ENCODE results near the gene DIAPH3.

DIAPH3 gene

GRCh38 chr13:60019119-60019993 is 144.4 kb downstream of the DIAPH3 start:
- no peak for DNase-seq (ENCODE audit: low spot score)

- DNase-seq (ENCODE audit: low spot score) = no peak
These were observed 145.2 kb downstream of the DIAPH3 start for GRCh38 chr13:60018536-60018935.

GRCh38 chr13:60016229-60016628 is 147.5 kb downstream of the DIAPH3 start:
- DNase-seq (ENCODE audit: low spot score) = peak; percentile 25

- DNase-seq (ENCODE audit: low spot score) = no peak
These were observed 150.6 kb downstream of the DIAPH3 start for GRCh38 chr13:60013166-60013565.

GRCh38 chr13:60012488-60012887 is 151.2 kb downstream of the DIAPH3 start:
- no peak for DNase-seq (ENCODE audit: low spot score)

GRCh38 chr13:60009300-60010253 is 154.2 kb downstream of the DIAPH3 start:
- DNase-seq (ENCODE audit: low spot score) = peak; percentile 54

- DNase-seq (ENCODE audit: low spot score) = no peak
These were observed 161.8 kb downstream of the DIAPH3 start for GRCh38 chr13:60001889-60002288.

GRCh38 chr13:60000976-60001375 is 162.8 kb downstream of the DIAPH3 start:
- DNase-seq (ENCODE audit: low spot score) = no peak

- no peak for DNase-seq (ENCODE audit: low spot score)
These were observed 163.6 kb downstream of the DIAPH3 start for GRCh38 chr13:60000081-60000480.

- no peak for DNase-seq (ENCODE audit: low spot score)
These were observed 165.8 kb downstream of the DIAPH3 start for GRCh38 chr13:59997976-59998375.

- no peak for DNase-seq (ENCODE audit: low spot score)
These were observed 167.2 kb downstream of the DIAPH3 start for GRCh38 chr13:59996461-59996980.

- no peak for DNase-seq (ENCODE audit: low spot score)
These were observed 172.3 kb downstream of the DIAPH3 start for GRCh38 chr13:59991395-59991794.

- no peak for DNase-seq (ENCODE audit: low spot score)
These were observed 180.9 kb downstream of the DIAPH3 start for GRCh38 chr13:59982631-59983382.

- no peak for DNase-seq (ENCODE audit: low spot score)
These were observed 184.1 kb downstream of the DIAPH3 start for GRCh38 chr13:59979589-59979988.

- no peak for DNase-seq (ENCODE audit: low spot score)
These were observed 184.9 kb downstream of the DIAPH3 start for GRCh38 chr13:59978862-59979261.

- DNase-seq (ENCODE audit: low spot score) = no peak
These were observed 186.9 kb downstream of the DIAPH3 start for GRCh38 chr13:59976856-59977255.

- DNase-seq (ENCODE audit: low spot score) = no peak
These were observed 187.8 kb downstream of the DIAPH3 start for GRCh38 chr13:59975807-59976435.

- DNase-seq (ENCODE audit: low spot score) = no peak
These were observed 192.9 kb downstream of the DIAPH3 start for GRCh38 chr13:59970847-59971246.

GRCh38 chr13:59963827-59964226 is 199.9 kb downstream of the DIAPH3 start:
- DNase-seq (ENCODE audit: low spot score) = no peak

GRCh38 chr13:59963383-59963782 is 200.3 kb downstream of the DIAPH3 start:
- no peak for DNase-seq (ENCODE audit: low spot score)

GRCh38 chr13:59962343-59962742 is 201.4 kb downstream of the DIAPH3 start:
- no peak for DNase-seq (ENCODE audit: low spot score)

Measured in SW480 (cell line).